GM18511 (cell line): ENCODE data around the gene KRTAP10-11.
"Not testable (repeated sequence)": the region's sequence is repeated elsewhere in the genome, so short reads cannot be mapped to it uniquely, and the experiment has no call there.

Source experiments
- ATAC-seq: cut with Tn5 transposase; IDR thresholded peaks from one replicate; pipeline ENCODE4 v1.9.1; 2021; ENCODE audit warnings: mild to moderate bottlenecking, moderate library complexity; ENCODE audit not compliant: unreplicated experiment

The KRTAP10-11 gene

DNA sequence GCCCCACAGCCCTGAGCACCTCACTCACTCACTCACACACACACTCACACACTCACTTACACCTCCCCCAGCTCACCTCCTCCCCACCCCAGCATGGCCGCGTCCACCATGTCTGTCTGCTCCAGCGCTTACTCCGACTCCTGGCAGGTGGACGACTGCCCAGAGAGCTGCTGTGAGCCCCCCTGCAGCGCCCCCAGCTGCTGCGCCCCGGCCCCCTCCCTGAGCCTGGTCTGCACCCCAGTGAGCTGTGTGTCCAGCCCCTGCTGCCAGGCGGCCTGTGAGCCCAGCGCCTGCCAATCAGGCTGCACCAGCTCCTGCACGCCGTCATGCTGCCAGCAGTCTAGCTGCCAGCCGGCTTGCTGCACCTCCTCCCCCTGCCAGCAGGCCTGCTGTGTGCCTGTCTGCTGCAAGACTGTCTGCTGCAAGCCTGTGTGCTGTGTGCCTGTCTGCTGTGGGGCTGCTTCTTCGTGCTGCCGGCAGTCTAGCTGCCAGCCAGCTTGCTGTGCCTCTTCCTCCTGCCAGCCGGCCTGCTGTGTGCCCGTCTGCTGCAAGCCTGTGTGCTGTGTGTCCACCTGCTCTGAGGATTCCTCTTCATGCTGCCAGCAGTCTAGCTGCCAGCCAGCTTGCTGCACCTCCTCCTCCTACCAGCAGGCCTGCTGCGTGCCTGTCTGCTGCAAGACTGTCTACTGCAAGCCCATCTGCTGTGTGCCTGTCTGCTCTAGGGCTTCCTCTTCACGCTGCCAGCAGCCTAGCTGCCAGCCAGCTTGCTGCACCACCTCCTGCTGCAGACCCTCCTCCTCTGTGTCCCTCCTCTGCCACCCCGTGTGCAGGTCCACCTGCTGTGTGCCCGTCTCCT is at the start of gene KRTAP10-11:
TSS of gene KRTAP10-11 (plus strand) at position 49 of the 856 bp plus-strand sequence. CDS start at position 94, 45 bp downstream.
- not testable (repeated sequence) for ATAC-seq

GRCh38 chr21:44598061-44598460 is 48.2 kb upstream of the KRTAP10-11 start:
- no peak for ATAC-seq

DNA sequence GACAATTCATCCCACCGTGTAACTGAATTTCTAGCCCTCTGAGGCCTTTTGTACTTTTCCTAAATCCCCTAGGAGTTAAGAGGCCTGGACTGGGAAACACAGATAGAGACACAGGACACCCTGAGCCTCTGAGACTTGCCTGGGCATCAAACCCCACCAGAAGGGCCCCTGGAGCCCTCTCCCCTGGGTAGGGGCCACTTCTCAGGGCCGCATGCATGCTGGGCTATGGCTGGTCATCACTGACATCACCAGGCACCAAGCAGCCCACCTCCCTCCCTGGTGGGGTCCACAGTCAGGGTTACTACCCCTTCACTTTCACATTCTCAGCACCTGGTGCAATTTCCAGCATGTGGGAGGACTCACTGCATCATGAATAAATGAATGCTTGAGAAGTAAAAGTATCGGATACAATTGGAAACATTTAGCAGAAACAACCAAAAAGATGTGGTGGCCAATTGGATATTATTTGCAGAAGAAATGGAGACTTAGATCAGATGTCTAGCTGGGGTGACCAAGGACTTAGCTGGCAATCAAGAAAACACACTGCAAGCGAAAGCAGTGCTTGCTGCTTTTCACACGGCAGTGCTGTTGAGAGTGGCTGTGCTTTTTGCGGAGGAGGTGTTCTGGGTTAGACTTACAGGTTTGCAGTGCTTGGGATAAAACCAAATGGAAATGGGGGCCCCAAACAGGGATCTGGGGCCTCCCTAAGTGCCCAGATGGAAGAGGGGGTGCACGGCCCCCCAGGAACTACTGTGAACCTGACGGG is 46.8 kb upstream of the KRTAP10-11 start:
- ATAC-seq: no peak

DNA sequence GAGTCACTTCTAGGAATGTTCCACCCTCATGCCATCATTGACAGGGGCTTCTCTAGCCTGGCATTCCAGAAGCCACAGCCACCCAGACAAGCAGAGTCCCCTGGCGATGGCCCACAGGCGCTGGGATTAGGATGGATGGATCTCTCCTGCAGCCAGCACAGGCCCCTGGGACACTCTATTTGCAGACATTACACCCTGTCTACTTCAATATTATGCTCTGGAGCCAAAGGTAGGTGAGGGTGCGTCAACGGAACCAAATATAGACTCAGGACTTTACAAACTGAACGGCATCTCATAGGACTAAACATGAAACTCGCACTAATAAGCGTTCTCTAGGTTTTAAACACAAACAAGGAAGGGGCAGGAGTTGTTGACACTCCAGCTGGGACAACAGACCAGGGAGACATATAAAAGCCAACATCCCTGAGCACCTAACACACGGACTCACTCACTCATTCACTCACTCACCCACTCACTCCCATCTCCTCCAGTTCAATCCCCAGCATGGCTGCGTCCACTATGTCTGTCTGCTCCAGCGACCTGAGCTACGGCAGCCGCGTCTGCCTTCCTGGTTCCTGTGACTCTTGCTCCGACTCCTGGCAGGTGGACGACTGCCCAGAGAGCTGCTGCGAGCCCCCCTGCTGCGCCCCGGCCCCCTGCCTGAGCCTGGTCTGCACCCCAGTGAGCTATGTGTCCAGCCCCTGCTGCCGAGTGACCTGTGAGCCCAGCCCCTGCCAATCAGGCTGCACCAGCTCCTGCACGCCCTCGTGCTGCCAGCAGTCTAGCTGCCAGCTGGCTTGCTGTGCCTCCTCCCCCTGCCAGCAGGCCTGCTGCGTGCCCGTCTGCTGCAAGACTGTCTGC is 45.9 kb upstream of the KRTAP10-11 start, which contains the start of gene KRTAP10-7:
TSS of gene KRTAP10-7 (plus strand) at position 480 of the 861 bp plus-strand sequence. CDS start at position 505, 25 bp downstream.
- not testable (repeated sequence) for ATAC-seq

GRCh38 chr21:44601091-44601490 is 45.1 kb upstream of the KRTAP10-11 start:
- ATAC-seq: not testable (repeated sequence)

DNA sequence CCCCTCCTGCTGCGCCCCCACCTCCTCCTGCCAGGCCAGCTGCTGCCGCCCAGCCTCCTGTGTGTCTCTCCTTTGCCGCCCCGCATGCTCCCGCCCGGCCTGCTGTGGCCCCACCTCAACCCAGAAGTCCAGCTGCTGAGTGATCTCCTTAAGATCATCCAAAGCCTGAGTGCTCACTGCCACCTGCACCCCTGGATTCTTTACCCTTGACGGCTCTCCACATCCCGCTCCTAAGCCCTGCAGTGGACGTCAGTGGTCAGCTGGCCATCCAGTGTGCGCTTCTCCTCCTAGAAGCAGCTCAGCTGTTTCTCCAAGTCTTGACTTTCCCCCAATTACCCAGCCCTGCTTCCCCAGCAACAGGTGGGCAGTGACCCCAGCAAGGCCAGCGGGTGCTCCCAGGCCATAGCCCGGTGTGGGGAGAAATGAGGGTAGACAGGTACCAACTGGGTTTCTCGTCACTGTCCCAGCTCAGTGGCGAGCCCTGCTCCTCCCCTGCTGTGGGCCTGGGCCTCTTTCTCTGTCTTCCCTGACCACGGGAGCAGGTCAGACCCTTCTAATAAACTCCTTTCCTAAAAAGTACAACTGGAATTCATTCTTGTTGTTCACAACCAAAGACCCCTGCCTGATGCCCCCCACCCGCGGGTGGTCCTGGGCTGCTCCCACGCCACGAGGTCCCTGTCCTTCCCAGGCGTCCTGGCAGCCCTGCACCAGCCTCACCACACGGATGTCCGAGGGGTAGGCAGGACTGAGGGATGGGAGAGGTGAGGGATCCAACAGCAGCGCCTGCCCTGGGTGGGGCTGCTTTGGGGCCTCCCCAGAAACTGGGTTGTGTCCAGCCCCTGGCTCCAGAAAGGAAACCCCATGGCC is 44.4 kb upstream of the KRTAP10-11 start:
- no peak for ATAC-seq

GRCh38 chr21:44602463-44602850 is 43.8 kb upstream of the KRTAP10-11 start:
- ATAC-seq: no peak

DNA sequence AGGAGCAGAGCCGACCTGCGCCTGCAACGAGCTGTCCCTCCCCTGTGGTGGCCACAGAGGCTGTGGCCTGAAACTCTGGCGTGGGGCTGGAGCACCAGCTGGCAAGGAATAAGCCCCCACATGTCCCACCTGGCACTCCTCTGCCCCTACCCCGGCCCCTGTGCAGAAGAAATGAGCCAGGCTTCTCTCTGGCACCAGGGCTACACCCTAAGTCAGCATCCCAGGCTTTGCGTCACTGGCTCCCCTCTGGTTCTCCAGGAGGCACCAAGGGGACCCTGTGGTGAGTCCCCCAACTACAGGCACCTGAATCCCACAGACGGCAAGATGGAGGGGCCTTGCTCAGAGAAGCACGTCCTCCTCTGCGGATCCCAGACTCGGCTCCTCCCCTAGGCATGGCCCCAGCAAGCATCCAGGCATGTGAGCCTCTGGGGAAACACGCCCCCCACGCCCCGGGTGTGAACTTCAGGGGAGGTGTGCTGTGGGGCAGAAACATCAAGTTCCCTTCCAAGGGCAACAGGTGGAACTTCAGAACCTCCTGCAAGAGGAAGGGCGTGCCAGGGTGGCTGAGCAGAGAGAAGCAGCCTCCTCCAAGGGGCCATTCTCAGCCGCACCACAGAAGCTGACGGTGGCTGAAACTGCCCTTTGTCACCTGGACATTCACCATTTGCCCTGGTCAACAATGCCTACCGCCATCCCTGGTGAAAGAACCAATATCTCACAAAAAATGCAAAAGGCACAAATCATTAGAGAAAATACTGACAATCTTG is 42.9 kb upstream of the KRTAP10-11 start:
- no peak for ATAC-seq

- ATAC-seq: no peak
Observed at GRCh38 chr21:44603911-44604310, 42.3 kb upstream of the KRTAP10-11 start.

- no peak for ATAC-seq
Observed at GRCh38 chr21:44606495-44606894, 39.7 kb upstream of the KRTAP10-11 start.

DNA sequence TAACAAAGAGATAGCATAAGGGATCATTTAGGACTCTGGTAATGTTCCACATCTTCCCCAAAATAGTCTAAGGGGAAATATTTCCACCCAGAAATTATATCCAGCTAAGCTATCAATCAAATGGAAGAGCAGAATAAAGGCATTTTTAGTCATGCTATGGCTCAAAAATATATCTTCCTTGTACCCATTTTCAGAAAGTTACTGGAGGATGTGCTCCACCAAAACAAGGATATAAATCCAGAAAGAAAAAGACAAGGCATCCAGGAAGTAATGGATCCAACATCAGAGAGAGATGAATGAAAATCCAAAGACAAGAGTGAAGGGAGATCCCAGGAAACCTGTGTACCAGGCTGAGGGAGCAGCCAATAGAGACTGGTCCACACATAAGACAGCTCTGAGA is 37.0 kb upstream of the KRTAP10-11 start:
- no peak for ATAC-seq

- not testable (repeated sequence) for ATAC-seq
Observed at GRCh38 chr21:44610157-44610843, 35.9 kb upstream of the KRTAP10-11 start.

GRCh38 chr21:44611551-44611950 is 34.7 kb upstream of the KRTAP10-11 start:
- ATAC-seq: no peak

DNA sequence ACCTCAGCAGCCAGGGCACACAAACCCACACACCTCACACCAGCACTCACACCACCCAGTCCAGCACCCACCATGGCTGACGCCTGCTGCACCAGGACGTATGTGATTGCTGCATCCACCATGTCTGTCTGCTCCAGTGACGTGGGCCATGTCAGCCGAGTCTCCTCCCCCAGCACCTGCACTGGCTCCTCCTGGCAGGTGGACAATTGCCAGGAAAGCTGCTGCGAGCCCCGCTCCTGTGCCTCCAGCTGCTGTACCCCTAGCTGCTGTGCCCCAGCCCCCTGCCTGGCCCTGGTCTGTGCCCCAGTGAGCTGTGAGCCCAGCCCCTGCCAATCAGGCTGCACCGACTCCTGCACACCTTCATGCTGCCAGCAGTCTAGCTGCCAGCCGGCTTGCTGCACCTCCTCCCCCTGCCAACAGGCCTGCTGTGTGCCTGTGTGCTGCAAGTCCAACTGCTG is 34.2 kb upstream of the KRTAP10-11 start, which contains the start of gene KRTAP10-8:
TSS of gene KRTAP10-8 (plus strand) at position 51 of the 458 bp plus-strand sequence. CDS start at position 73, 22 bp downstream.
- ATAC-seq: no peak

GRCh38 chr21:44612669-44613229 is 33.5 kb upstream of the KRTAP10-11 start:
- no peak for ATAC-seq

DNA sequence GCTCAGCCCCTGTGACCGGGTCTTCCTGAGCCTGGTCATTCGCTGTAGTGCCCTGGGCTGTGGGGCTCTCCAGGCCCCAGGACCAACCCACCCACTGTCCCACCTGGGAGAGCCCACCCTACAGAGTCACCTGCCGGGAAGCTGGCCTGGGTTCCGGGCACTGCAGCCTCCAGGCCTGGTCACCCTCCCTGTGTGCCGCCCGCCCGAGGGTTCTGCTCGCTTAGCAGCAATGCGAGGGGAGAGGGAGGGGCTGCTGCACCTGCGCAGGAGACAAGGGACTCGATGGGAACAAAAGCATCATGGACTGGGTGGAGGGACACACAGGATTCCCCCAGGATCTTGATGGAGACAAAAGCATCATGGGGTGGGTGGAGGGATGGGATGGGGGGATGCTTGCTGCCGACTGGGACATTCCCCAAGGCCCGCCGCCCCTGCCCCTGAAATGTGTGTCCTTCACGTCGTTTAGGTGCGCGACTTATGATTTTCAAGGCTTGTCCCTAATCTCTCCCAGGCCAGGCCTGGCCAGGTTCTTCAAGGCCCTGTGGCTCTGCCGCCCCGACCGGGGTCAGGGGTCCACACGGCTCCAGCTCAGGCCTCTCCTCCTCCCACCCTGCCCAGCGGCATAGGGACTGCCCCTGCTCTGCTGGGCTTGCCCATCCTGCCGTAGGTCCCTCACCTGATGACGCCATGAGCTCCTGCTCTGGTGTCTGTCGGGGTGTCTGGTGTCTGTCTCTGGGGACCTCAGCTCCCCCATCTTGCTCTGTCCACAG is 32.6 kb upstream of the KRTAP10-11 start:
- ATAC-seq: no peak

DNA sequence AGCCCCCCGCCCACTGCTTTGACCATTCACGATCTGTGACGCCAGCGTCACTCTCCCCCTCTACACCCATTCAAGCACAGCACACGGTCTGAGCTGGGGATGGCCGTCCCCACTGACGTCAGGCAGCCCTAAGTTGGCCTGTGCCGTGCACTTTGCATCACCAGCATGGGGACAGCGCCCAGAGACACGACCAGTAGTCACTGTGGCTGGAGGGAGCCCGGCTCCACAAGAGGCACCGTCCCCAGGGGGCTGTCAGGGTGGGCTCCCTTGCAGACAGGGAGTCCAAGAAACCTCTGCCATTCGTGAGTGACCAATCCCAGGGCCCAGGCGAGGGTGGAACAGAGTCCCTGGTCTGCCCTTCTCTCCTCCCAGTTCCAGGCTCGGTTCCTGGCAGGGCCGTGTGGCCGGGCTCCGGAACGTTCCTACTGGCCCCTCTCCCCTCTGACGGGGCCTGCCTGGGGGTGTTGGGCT is 32.0 kb upstream of the KRTAP10-11 start:
- ATAC-seq: no peak
